Left kidney (tissue), 2 donors: ENCODE data around the gene DYNLT1. TPM values are rescaled to one million over a fixed set of nuclear protein-coding genes. Genes with fewer than 3 reads are reported as not detected.
"Not testable (repeated sequence)": the region's sequence is repeated elsewhere in the genome, so short reads cannot be mapped to it uniquely, and the experiment has no call there.

Experiments used
- DNase-seq: peaks from one replicate; pipeline ENCODE4 v3.0.0-alpha.2; 2013
- polyA plus RNA-seq: library from polyadenylated mRNA; unstranded; fragments of 120-200 nt; gene quantifications from one replicate; pipeline ENCODE4 v1.2.1, GENCODE V29; 2013; ENCODE audit not compliant: insufficient read length

The DYNLT1 gene
- polyA plus RNA-seq, 1 donor, result 163 TPM

- no peak for DNase-seq
Measured at GRCh38 chr6:158666628-158667359, 22.3 kb upstream of the DYNLT1 start.

GRCh38 chr6:158665332-158665731, 20.8 kb upstream of the DYNLT1 start:
- no peak for DNase-seq

GRCh38 chr6:158663625-158664165, 19.2 kb upstream of the DYNLT1 start:
- DNase-seq, result no peak

- no peak for DNase-seq
Measured at GRCh38 chr6:158662954-158663624, 18.5 kb upstream of the DYNLT1 start.

- DNase-seq, result no peak
Measured at GRCh38 chr6:158662607-158662953, 18.0 kb upstream of the DYNLT1 start.

GRCh38 chr6:158661156-158661685, 16.7 kb upstream of the DYNLT1 start:
- no peak for DNase-seq

- DNase-seq, result no peak
Measured at GRCh38 chr6:158660333-158660754, 15.8 kb upstream of the DYNLT1 start.

- DNase-seq, result not testable (repeated sequence)
Measured at GRCh38 chr6:158656986-158657385, 12.4 kb upstream of the DYNLT1 start.

- DNase-seq, result no peak
Measured at GRCh38 chr6:158655569-158656450, 11.3 kb upstream of the DYNLT1 start.

- no peak for DNase-seq
Measured at GRCh38 chr6:158654960-158655489, 10.5 kb upstream of the DYNLT1 start.

GRCh38 chr6:158654498-158654897, 10.0 kb upstream of the DYNLT1 start:
- no peak for DNase-seq

- DNase-seq, result no peak
Measured at GRCh38 chr6:158653577-158654354, 9.2 kb upstream of the DYNLT1 start.

GRCh38 chr6:158651981-158652737, 7.6 kb upstream of the DYNLT1 start:
- not testable (repeated sequence) for DNase-seq

- no peak for DNase-seq
Measured at GRCh38 chr6:158649289-158650143, 5.0 kb upstream of the DYNLT1 start, which contains the start of gene SYTL3. Gene SYTL3, plus strand, starts transcription at chr6:158650054. Its CDS starts 13,215 bp downstream, at chr6:158663269.

- DNase-seq, result no peak
Measured at GRCh38 chr6:158648682-158649131, 4.2 kb upstream of the DYNLT1 start.

GRCh38 chr6:158647501-158647900, 3.0 kb upstream of the DYNLT1 start:
- no peak for DNase-seq

GRCh38 chr6:158646023-158646910, 1.7 kb upstream of the DYNLT1 start:
- DNase-seq, result no peak
